Hepatocyte (in vitro differentiated cells): ENCODE measurements around the gene TEAD1. TPM values are rescaled to one million over a fixed set of nuclear protein-coding genes. Genes with fewer than 3 reads are reported as not detected.
A peak's percentile ranks its signal among the peaks of the same experiment; 100 is the strongest.

Source experiments
- DNase-seq: peaks from one replicate; pipeline ENCODE4 v3.0.0-alpha.2; 2016; ENCODE audit warnings: low spot score
- H2AFZ ChIP-seq: fragments of 200-600 bp; sonication (generic); 2 replicates; pipeline ENCODE4 v1.6.0; 2016; ENCODE audit warnings: antibody characterized with exemption, mild to moderate bottlenecking
- H3K27ac ChIP-seq: fragments of 200-600 bp; sonication (generic); 2 replicates; pipeline ENCODE4 v1.5.1; 2016; ENCODE audit warnings: mild to moderate bottlenecking
- H3K27me3 ChIP-seq: fragments of 200-600 bp; sonication (generic); 2 replicates; pipeline ENCODE4 v1.6.1; 2016
- H3K36me3 ChIP-seq: fragments of 200-600 bp; sonication (generic); replicated peaks from 2 replicates; pipeline ENCODE4 v1.5.1; 2016; ENCODE audit warnings: low read depth; ENCODE audit not compliant: insufficient read depth
- H3K4me1 ChIP-seq: fragments of 200-600 bp; sonication (generic); 2 replicates; pipeline ENCODE4 v1.5.1; 2016; ENCODE audit warnings: mild to moderate bottlenecking, moderate library complexity; ENCODE audit not compliant: insufficient read depth
- H3K4me2 ChIP-seq: fragments of 200-600 bp; sonication (generic); 2 replicates; pipeline ENCODE4 v1.6.0; 2016
- H3K4me3 ChIP-seq: fragments of 200-600 bp; sonication (generic); 2 replicates; pipeline ENCODE4 v1.5.1; 2016; ENCODE audit warnings: mild to moderate bottlenecking
- H3K79me2 ChIP-seq: fragments of 200-600 bp; sonication (generic); 2 replicates; pipeline ENCODE4 v1.6.0; 2017; ENCODE audit warnings: mild to moderate bottlenecking
- H3K9me2 ChIP-seq: fragments of 200-600 bp; sonication (generic); replicated peaks from 2 replicates; pipeline ENCODE4 v1.6.0; 2017; ENCODE audit warnings: mild to moderate bottlenecking; ENCODE audit not compliant: insufficient read depth
- H3K9me3 ChIP-seq: fragments of 200-600 bp; sonication (generic); 2 replicates; pipeline ENCODE4 v1.5.1; 2016; ENCODE audit warnings: low read depth, mild to moderate bottlenecking
- H4K20me1 ChIP-seq: fragments of 200-600 bp; sonication (generic); 2 replicates; pipeline ENCODE4 v1.6.0; 2016; ENCODE audit warnings: mild to moderate bottlenecking; ENCODE audit not compliant: insufficient read depth, poor library complexity, severe bottlenecking
- EZH2 ChIP-seq: fragments of 200-600 bp; sonication (generic); IDR thresholded peaks from 2 replicates; pipeline ENCODE4 v1.6.1; 2016; ENCODE audit warnings: antibody characterized with exemption, mild to moderate bottlenecking, borderline replicate concordance
- EZH2phosphoT487 ChIP-seq: fragments of 200-600 bp; sonication (generic); IDR thresholded peaks from one replicate; pipeline ENCODE4 v1.6.1; 2018; ENCODE audit warnings: antibody characterized with exemption, mild to moderate bottlenecking, low read depth, moderate library complexity; ENCODE audit not compliant: unreplicated experiment, severe bottlenecking
- WGBS: methylation state at CpG from one replicate; pipeline ENCODE4 v1.1.6; 2016; ENCODE audit warnings: low lambda C conversion rate; ENCODE audit errors: missing lambda C conversion rate; 5-methylcytosine and 5-hydroxymethylcytosine counted together
- polyA plus RNA-seq: library from polyadenylated mRNA; unstranded; fragments of >200 nt; fragmentation: Nextera tagmentation; extraction: Ambion mirVana; gene quantifications from 2 replicates; pipeline ENCODE4 v1.2.1, GENCODE V29; 2016
- total RNA-seq: library from RNA; depleted of rRNA; stranded (reverse); fragments of >200 nt; gene quantifications from 2 replicates; pipeline ENCODE4 v1.2.3, GENCODE V29; 2014
- TF ChIP-seq, protein P1 (sequence below): fragments of 200-600 bp; sonication (generic); IDR thresholded peaks from 2 replicates; pipeline ENCODE4 v1.5.1; 2016; ENCODE audit warnings: antibody characterized with exemption, mild to moderate bottlenecking; ENCODE audit not compliant: poor library complexity

The TEAD1 gene
- total and polyA plus RNA-seq, 2 experiments from 2014 or later: 37.2 to 82.2 TPM

- Histone ChIP-seq H3K27me3 (no peaks in the 10 kb centered on the region), H3K79me2 (peaks cover 98% of the 10 kb centered on the region), H3K4me1 (peaks cover 71% of the 10 kb centered on the region), H3K4me3 (no peak overlapping the region), H3K9me2 (no peaks in the 10 kb centered on the region), H3K27ac (peak overlapping the region; percentile 42), H3K36me3 (no peaks in the 10 kb centered on the region), H3K4me2 (peak overlapping the region; percentile 80), H3K9me3 (no peaks in the 10 kb centered on the region), H4K20me1 (peaks cover 12% of the 10 kb centered on the region), H2AFZ (no peak overlapping the region)
- DNase-seq: no peak
- TF ChIP-seq EZH2 (no peak), EZH2phosphoT487 (no peak)
- TF ChIP-seq, protein P1, sequence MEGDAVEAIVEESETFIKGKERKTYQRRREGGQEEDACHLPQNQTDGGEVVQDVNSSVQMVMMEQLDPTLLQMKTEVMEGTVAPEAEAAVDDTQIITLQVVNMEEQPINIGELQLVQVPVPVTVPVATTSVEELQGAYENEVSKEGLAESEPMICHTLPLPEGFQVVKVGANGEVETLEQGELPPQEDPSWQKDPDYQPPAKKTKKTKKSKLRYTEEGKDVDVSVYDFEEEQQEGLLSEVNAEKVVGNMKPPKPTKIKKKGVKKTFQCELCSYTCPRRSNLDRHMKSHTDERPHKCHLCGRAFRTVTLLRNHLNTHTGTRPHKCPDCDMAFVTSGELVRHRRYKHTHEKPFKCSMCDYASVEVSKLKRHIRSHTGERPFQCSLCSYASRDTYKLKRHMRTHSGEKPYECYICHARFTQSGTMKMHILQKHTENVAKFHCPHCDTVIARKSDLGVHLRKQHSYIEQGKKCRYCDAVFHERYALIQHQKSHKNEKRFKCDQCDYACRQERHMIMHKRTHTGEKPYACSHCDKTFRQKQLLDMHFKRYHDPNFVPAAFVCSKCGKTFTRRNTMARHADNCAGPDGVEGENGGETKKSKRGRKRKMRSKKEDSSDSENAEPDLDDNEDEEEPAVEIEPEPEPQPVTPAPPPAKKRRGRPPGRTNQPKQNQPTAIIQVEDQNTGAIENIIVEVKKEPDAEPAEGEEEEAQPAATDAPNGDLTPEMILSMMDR: no peak
- 50% methylated on average over 2 of the region's 2 CpGs for WGBS
These were observed 6.7 kb downstream of the TEAD1 start for GRCh38 chr11:12680940-12681258.

GRCh38 chr11:12681466-12681865, 7.2 kb downstream of the TEAD1 start:
- Histone ChIP-seq H2AFZ (no peak overlapping the region), H3K27ac (no peak overlapping the region), H3K4me2 (no peak overlapping the region), H3K9me3 (no peaks in the 10 kb centered on the region), H3K9me2 (no peaks in the 10 kb centered on the region), H3K4me3 (no peak overlapping the region), H4K20me1 (peaks cover 13% of the 10 kb centered on the region), H3K36me3 (no peaks in the 10 kb centered on the region), H3K79me2 (peaks cover 98% of the 10 kb centered on the region), H3K4me1 (peaks cover 77% of the 10 kb centered on the region), H3K27me3 (no peaks in the 10 kb centered on the region)
- TF ChIP-seq, protein P1: no peak
- no peak for TF ChIP-seq EZH2phosphoT487
- no peak for TF ChIP-seq EZH2
- DNase-seq: no peak
- WGBS: 100% methylated on average over 4 of the region's 4 CpGs

DNA sequence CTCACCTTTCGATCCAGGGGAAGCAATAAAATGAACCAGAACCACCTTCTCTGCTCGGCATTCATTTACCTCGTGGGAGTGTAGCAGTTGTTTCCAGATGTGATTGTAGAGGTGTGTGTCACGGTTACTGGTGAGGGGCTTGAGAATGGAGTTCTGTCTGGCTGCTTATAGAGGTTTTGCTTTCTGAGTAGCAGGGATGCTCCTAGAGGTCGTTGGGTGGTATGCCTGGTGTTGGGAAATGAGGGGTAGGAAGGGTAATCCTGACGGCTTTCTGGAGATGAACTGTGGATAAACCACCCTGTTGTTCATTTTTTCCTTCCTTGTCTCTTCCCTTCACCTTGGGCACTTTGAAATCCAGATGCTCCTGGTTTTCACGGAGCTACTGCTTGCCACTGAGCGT, 8.1 kb downstream of the TEAD1 start:
- Histone ChIP-seq H3K36me3 (no peaks in the 10 kb centered on the region), H3K4me3 (no peak overlapping the region), H3K4me1 (peaks cover 80% of the 10 kb centered on the region), H3K9me2 (no peaks in the 10 kb centered on the region), H4K20me1 (peaks cover 13% of the 10 kb centered on the region), H2AFZ (no peak overlapping the region), H3K27me3 (no peaks in the 10 kb centered on the region), H3K9me3 (no peaks in the 10 kb centered on the region), H3K27ac (peak overlapping the region; percentile 7), H3K79me2 (peaks cover 98% of the 10 kb centered on the region), H3K4me2 (peak overlapping the region; percentile 21)
- DNase-seq: no peak
- 46% methylated on average over 8 of the region's 8 CpGs for WGBS
- TF ChIP-seq EZH2phosphoT487 (no peak), EZH2 (no peak)

DNA sequence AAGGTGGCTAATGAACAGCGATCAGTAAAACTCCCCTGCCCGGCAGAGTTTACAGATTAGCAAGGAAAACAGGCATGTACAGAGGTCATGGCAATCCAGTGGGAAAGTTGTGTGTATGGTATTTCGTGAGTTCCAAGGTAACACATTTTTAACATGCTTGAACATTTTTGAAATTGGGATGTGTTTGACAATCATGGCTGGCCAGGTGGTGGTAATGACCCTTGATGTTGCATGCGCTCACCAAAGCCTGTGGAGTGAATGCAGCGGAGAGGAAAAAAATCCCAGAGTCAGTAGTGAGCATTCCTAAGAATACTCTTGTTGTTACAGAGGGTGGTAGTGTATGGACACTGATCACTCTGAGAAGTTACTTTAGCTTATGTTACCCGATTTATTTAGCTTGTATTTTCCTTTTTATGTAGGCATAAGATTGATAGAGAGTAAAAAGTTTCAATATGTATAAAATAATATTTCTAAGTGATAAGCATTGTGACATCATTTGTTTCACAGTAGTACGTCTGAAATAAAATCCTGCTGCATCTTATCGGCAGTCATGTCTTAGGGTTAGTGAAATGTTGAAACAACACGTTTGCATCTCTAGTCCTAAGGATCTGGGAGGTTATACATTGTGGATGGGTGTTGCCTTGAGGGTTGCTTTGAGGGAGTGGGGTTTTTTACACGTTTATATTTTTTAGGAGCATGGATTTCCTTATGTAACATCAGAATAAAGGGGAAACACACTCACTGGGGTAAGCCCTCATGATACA, 8.7 kb downstream of the TEAD1 start:
- Histone ChIP-seq H3K27me3 (no peaks in the 10 kb centered on the region), H3K4me1 (peaks cover 79% of the 10 kb centered on the region), H2AFZ (no peak overlapping the region), H3K9me2 (no peaks in the 10 kb centered on the region), H3K79me2 (peaks cover 98% of the 10 kb centered on the region), H4K20me1 (peaks cover 16% of the 10 kb centered on the region), H3K4me2 (peak overlapping the region; percentile 21), H3K36me3 (no peaks in the 10 kb centered on the region), H3K27ac (peak overlapping the region; percentile 24), H3K9me3 (no peaks in the 10 kb centered on the region), H3K4me3 (no peak overlapping the region)
- 65% methylated on average over 10 of the region's 10 CpGs for WGBS
- TF ChIP-seq EZH2 (no peak), EZH2phosphoT487 (no peak)
- TF ChIP-seq, protein P1: no peak
- no peak for DNase-seq
